Fibroblast of skin of left biceps (primary cell): Measurements from ENCODE around the gene OR2T8.

Source experiments
- DNase-seq, 2 experiments: peaks; one replicate each; pipeline ENCODE4 v3.0.0-alpha.2; 2013; ENCODE audit warnings: low read depth in 2 of 2

The OR2T8 gene

GRCh38 chr1:247962911-247963588 is 43.0 kb downstream of the OR2T8 start:
- no peak for DNase-seq

- no peak for DNase-seq
These were observed 44.9 kb downstream of the OR2T8 start, which contains the start of gene OR2AK2 for GRCh38 chr1:247964933-247965332. Gene OR2AK2, plus strand, starts transcription at chr1:247965233. Its CDS starts 144 bp downstream, at chr1:247965377.

- DNase-seq: no peak
These were observed 46.6 kb downstream of the OR2T8 start for GRCh38 chr1:247966532-247967204.
